A549 (cell line): ENCODE data around the gene TPRG1.

Experiments used
- CEBPB ChIP-seq, 2 experiments: fragments of >200 bp in 1 of 2; sonication (Bioruptor Twin) in 1 of 2; formaldehyde crosslinking in 1 of 2; IDR thresholded peaks; 2 replicates each; pipeline ENCODE4 v1.6.1; 2012 to 2016
- CTCF ChIP-seq: fragments of >200 bp; sonication (Bioruptor Twin); formaldehyde crosslinking; IDR thresholded peaks from 3 replicates; pipeline ENCODE4 v1.5.1; 2016
- JUNB ChIP-seq: fragments of >200 bp; sonication (Bioruptor Twin); formaldehyde crosslinking; IDR thresholded peaks from 2 replicates; pipeline ENCODE4 v1.6.1; 2016
- MAZ ChIP-seq: fragments of 150-350 bp; IDR thresholded peaks from 2 replicates; pipeline ENCODE4 v1.6.1; 2014; ENCODE audit warnings: antibody characterized with exemption, low read depth, low read length, borderline replicate concordance
- NFE2L2 ChIP-seq: fragments of 150-350 bp; conservative IDR thresholded peaks from 2 replicates; pipeline ENCODE4 v1.6.1; 2014; ENCODE audit warnings: low read length
- POLR2A ChIP-seq: IDR thresholded peaks from 2 replicates; pipeline ENCODE4 v1.6.1; 2012; ENCODE audit warnings: mild to moderate bottlenecking, low read length
- POLR2AphosphoS2 ChIP-seq: conservative IDR thresholded peaks from 2 replicates; pipeline ENCODE4 v1.6.1; 2012; ENCODE audit warnings: low read length, improper control_type of control experiment, inconsistent platforms
- USF2 ChIP-seq: fragments of 450-650 bp; IDR thresholded peaks from 2 replicates; pipeline ENCODE4 v1.6.1; 2014; ENCODE audit warnings: antibody characterized with exemption
- TF ChIP-seq, protein P1 (sequence below): IDR thresholded peaks from 2 replicates; pipeline ENCODE4 v1.6.1; 2012

DNA sequence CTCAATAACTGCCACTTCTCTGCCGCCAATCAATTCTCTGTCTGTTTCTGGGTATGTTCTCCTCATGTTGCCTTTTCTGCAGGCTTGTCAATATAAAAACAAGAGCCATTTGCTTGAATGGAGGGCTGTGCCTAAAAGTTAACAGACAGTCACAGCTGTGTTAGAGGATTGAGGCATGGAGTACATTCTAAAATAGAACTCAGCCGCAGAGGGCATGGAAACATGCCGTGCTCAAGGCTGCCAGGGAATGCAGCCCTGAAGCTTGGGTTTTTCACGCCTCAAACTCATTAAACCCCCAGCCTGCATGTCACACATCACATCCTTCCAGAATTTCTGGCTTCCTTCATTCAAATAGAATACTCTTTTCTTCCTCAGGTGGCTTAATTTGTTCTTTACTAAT, 166.6 kb downstream of the TPRG1 start:
- TF ChIP-seq POLR2A (no peak), CTCF (no peak), USF2 (no peak), JUNB (no peak), POLR2AphosphoS2 (no peak), MAZ (no peak), CEBPB (IDR thresholded peaks at IDR 0.05) (no peak), NFE2L2 (no peak)
- TF ChIP-seq, protein P1, sequence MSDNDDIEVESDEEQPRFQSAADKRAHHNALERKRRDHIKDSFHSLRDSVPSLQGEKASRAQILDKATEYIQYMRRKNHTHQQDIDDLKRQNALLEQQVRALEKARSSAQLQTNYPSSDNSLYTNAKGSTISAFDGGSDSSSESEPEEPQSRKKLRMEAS: no peak
